Chondrocyte (in vitro differentiated cells): ENCODE results near the gene SYNPO2. TPM values are rescaled to one million over a fixed set of nuclear protein-coding genes. Genes with fewer than 3 reads are reported as not detected.

Experiments
- DNase-seq: peaks from one replicate; pipeline ENCODE4 v3.0.0; 2021; ENCODE audit warnings: mixed read lengths, low spot score
- H3K27ac Mint-ChIP-seq: one replicate; pipeline ENCODE4 v1.8.0; 2021; ENCODE audit warnings: mild to moderate bottlenecking, moderate library complexity, mixed read lengths; ENCODE audit not compliant: unreplicated experiment
- H3K27me3 Mint-ChIP-seq: 2 replicates; pipeline ENCODE4 v1.8.0; 2021; ENCODE audit warnings: low read depth, mixed read lengths
- H3K36me3 Mint-ChIP-seq: 2 replicates; pipeline ENCODE4 v1.8.0; 2021; ENCODE audit warnings: low read depth, mixed read lengths
- H3K4me1 Mint-ChIP-seq: 2 replicates; pipeline ENCODE4 v1.8.0; 2021; ENCODE audit warnings: low read depth, mild to moderate bottlenecking, mixed read lengths
- H3K4me3 Mint-ChIP-seq: one replicate; pipeline ENCODE4 v1.8.0; 2021; ENCODE audit warnings: mild to moderate bottlenecking, moderate library complexity, mixed read lengths; ENCODE audit not compliant: unreplicated experiment
- H3K9me3 Mint-ChIP-seq: 2 replicates; pipeline ENCODE4 v1.8.0; 2021; ENCODE audit warnings: low read depth, mixed read lengths
- CTCF ChIP-seq: fragments of 200-600 bp; sonication (generic); IDR thresholded peaks from 2 replicates; pipeline ENCODE4 v1.5.0; 2021; ENCODE audit warnings: antibody characterized with exemption, mild to moderate bottlenecking, moderate library complexity
- total RNA-seq: library from RNA; stranded (reverse); gene quantifications from 3 replicates; pipeline ENCODE4 v1.2.1, GENCODE V29; 2021

Gene SYNPO2
- total RNA-seq, 1 donor from 2014 or later = 21.5 TPM

- H3K27ac Mint-ChIP-seq = no peak overlapping the region
- no peak for DNase-seq
- H3K4me1 Mint-ChIP-seq = peaks cover 4% of the 10 kb centered on the region
- no peak overlapping the region for H3K4me3 Mint-ChIP-seq
- H3K27me3 Mint-ChIP-seq = no peaks in the 10 kb centered on the region
- no peak for TF ChIP-seq CTCF
- H3K9me3 Mint-ChIP-seq = no peaks in the 10 kb centered on the region
- H3K36me3 Mint-ChIP-seq = peaks cover 2% of the 10 kb centered on the region
Measured at GRCh38 chr4:118898684-118899138, 10.1 kb downstream of the SYNPO2 start.

GRCh38 chr4:118904418-118904817 is 15.8 kb downstream of the SYNPO2 start:
- no peak overlapping the region for H3K27ac Mint-ChIP-seq
- no peaks in the 10 kb centered on the region for H3K9me3 Mint-ChIP-seq
- H3K36me3 Mint-ChIP-seq = no peaks in the 10 kb centered on the region
- TF ChIP-seq CTCF = no peak
- peaks cover 24% of the 10 kb centered on the region for H3K4me1 Mint-ChIP-seq
- no peaks in the 10 kb centered on the region for H3K27me3 Mint-ChIP-seq
- no peak for DNase-seq
- no peak overlapping the region for H3K4me3 Mint-ChIP-seq

- Mint-ChIP-seq H3K36me3 (no peaks in the 10 kb centered on the region), H3K4me3 (no peak overlapping the region), H3K9me3 (no peaks in the 10 kb centered on the region), H3K27me3 (no peaks in the 10 kb centered on the region), H3K4me1 (peaks cover 24% of the 10 kb centered on the region), H3K27ac (no peak overlapping the region)
- DNase-seq = no peak
- TF ChIP-seq CTCF = no peak
Measured at GRCh38 chr4:118904935-118905334, 16.3 kb downstream of the SYNPO2 start.

GRCh38 chr4:118905566-118905965 is 16.9 kb downstream of the SYNPO2 start:
- Mint-ChIP-seq H3K27me3 (no peaks in the 10 kb centered on the region), H3K36me3 (no peaks in the 10 kb centered on the region), H3K4me1 (peaks cover 24% of the 10 kb centered on the region), H3K27ac (peak overlapping the region; percentile 84), H3K4me3 (peak overlapping the region; percentile 26), H3K9me3 (no peaks in the 10 kb centered on the region)
- no peak for DNase-seq
- TF ChIP-seq CTCF = no peak

- Mint-ChIP-seq H3K4me3 (no peak overlapping the region), H3K9me3 (no peaks in the 10 kb centered on the region), H3K27ac (no peak overlapping the region), H3K27me3 (no peaks in the 10 kb centered on the region), H3K36me3 (no peaks in the 10 kb centered on the region), H3K4me1 (peaks cover 29% of the 10 kb centered on the region)
- TF ChIP-seq CTCF = no peak
- no peak for DNase-seq
Measured at GRCh38 chr4:118909173-118909956, 20.7 kb downstream of the SYNPO2 start.
